Type B pancreatic cell (in vitro differentiated cells): Measurements from ENCODE around the gene SCARF2. TPM values are rescaled to one million over a fixed set of nuclear protein-coding genes. Genes with fewer than 3 reads are reported as not detected.
"Not testable (repeated sequence)": the region's sequence is repeated elsewhere in the genome, so short reads cannot be mapped to it uniquely, and the experiment has no call there.

Experiments used
- DNase-seq: peaks from one replicate; pipeline ENCODE4 v3.0.0; 2021; ENCODE audit warnings: mixed read lengths; ENCODE audit not compliant: unreplicated experiment; ENCODE audit errors: extremely low spot score
- H3K27ac Mint-ChIP-seq: 2 replicates; pipeline ENCODE4 v1.8.0; 2021; ENCODE audit warnings: mild to moderate bottlenecking, mixed read lengths
- H3K27me3 Mint-ChIP-seq: 2 replicates; pipeline ENCODE4 v1.8.0; 2021; ENCODE audit warnings: mixed read lengths
- H3K36me3 Mint-ChIP-seq: 2 replicates; pipeline ENCODE4 v1.8.0; 2021; ENCODE audit warnings: mixed read lengths
- H3K4me1 Mint-ChIP-seq: one replicate; pipeline ENCODE4 v1.8.0; 2021; ENCODE audit warnings: mixed read lengths; ENCODE audit not compliant: unreplicated experiment
- H3K4me3 Mint-ChIP-seq: 2 replicates; pipeline ENCODE4 v1.8.0; 2021; ENCODE audit warnings: mild to moderate bottlenecking, mixed read lengths
- H3K9me3 Mint-ChIP-seq: 2 replicates; pipeline ENCODE4 v1.8.0; 2021; ENCODE audit warnings: mixed read lengths
- CTCF ChIP-seq: fragments of 200-600 bp; sonication (generic); conservative IDR thresholded peaks from 2 replicates; pipeline ENCODE4 v1.5.0; 2021; ENCODE audit warnings: antibody characterized with exemption, mild to moderate bottlenecking
- total RNA-seq: library from RNA; stranded (reverse); gene quantifications from 2 replicates; pipeline ENCODE4 v1.2.1, GENCODE V29; 2021; ENCODE audit warnings: low replicate concordance

SCARF2 gene
- total RNA-seq, 1 donor from 2014 or later, result 21.7 TPM

DNA sequence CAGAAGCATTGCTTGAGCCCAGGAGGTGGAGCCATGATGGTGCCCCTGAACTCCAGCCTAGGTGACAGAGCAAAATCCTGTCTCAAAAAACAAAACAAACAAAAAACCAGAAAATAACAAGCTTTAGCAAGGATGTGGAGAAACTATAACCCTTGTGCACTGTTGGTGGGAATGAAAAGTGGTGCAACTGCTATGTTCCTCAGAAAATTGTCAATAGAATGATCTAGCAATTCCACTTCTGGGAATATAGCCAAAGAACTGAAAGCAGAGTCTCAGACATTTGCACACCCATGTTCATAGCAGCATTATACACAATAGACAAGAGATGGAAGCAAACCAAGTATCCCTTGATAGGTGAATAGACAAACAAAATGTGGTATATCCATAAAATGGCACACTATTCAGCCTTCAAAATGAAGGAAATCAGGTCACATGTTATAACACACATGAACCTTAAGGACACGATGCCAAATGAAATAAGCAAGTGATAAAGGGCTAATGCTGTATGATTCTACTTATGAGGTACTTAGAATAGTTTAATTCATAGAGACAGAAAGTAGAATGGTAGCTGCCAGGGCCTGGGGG lies 42.1 kb upstream of the SCARF2 start:
- peaks cover 16% of the 10 kb centered on the region for H3K9me3 Mint-ChIP-seq

GRCh38 chr22:20478059-20478458 lies 40.4 kb upstream of the SCARF2 start:
- not testable (repeated sequence) for H3K27ac Mint-ChIP-seq, DNase-seq, H3K4me3 Mint-ChIP-seq, H3K27me3 Mint-ChIP-seq, H3K4me1 Mint-ChIP-seq
- H3K36me3 Mint-ChIP-seq, result peaks cover 17% of the 10 kb centered on the region
- peaks cover 12% of the 10 kb centered on the region for H3K9me3 Mint-ChIP-seq

More for the DNA sequence above, 42.1 kb upstream of the SCARF2 start:
- no peak for DNase-seq
- H3K36me3 Mint-ChIP-seq, result peaks cover 23% of the 10 kb centered on the region
- no peaks in the 10 kb centered on the region for H3K27me3 Mint-ChIP-seq
- no peak for TF ChIP-seq CTCF
- no peak overlapping the region for H3K4me3 Mint-ChIP-seq
- H3K27ac Mint-ChIP-seq, result no peak overlapping the region
- no peaks in the 10 kb centered on the region for H3K4me1 Mint-ChIP-seq

GRCh38 chr22:20475569-20475968 lies 37.9 kb upstream of the SCARF2 start:
- not testable (repeated sequence) for DNase-seq, H3K4me1 Mint-ChIP-seq, H3K9me3 Mint-ChIP-seq, H3K27me3 Mint-ChIP-seq, H3K27ac Mint-ChIP-seq, H3K4me3 Mint-ChIP-seq
- peaks cover 26% of the 10 kb centered on the region for H3K36me3 Mint-ChIP-seq

- H3K4me1 Mint-ChIP-seq, result no peaks in the 10 kb centered on the region
- H3K4me3 Mint-ChIP-seq, result no peak overlapping the region
- H3K9me3 Mint-ChIP-seq, result peaks cover 9% of the 10 kb centered on the region
- no peak for TF ChIP-seq CTCF
- H3K27me3 Mint-ChIP-seq, result no peaks in the 10 kb centered on the region
- H3K27ac Mint-ChIP-seq, result no peak overlapping the region
- H3K36me3 Mint-ChIP-seq, result peaks cover 27% of the 10 kb centered on the region
- no peak for DNase-seq
These were observed 37.5 kb upstream of the SCARF2 start for GRCh38 chr22:20475115-20475436.

- H3K4me1 Mint-ChIP-seq, result no peaks in the 10 kb centered on the region
- peaks cover 2% of the 10 kb centered on the region for H3K9me3 Mint-ChIP-seq
- no peak overlapping the region for H3K4me3 Mint-ChIP-seq
- peaks cover 20% of the 10 kb centered on the region for H3K36me3 Mint-ChIP-seq
- H3K27ac Mint-ChIP-seq, result peak overlapping the region; percentile 29
- DNase-seq, result no peak
- TF ChIP-seq CTCF, result no peak
- no peaks in the 10 kb centered on the region for H3K27me3 Mint-ChIP-seq
These were observed 35.2 kb upstream of the SCARF2 start for GRCh38 chr22:20472629-20473442.

GRCh38 chr22:20471126-20471833 lies 33.7 kb upstream of the SCARF2 start:
- H3K27me3 Mint-ChIP-seq, result no peaks in the 10 kb centered on the region
- H3K36me3 Mint-ChIP-seq, result peaks cover 14% of the 10 kb centered on the region
- H3K27ac Mint-ChIP-seq, result no peak overlapping the region
- no peak for DNase-seq
- no peak overlapping the region for H3K4me3 Mint-ChIP-seq
- H3K9me3 Mint-ChIP-seq, result no peaks in the 10 kb centered on the region
- TF ChIP-seq CTCF, result no peak
- no peaks in the 10 kb centered on the region for H3K4me1 Mint-ChIP-seq

DNA sequence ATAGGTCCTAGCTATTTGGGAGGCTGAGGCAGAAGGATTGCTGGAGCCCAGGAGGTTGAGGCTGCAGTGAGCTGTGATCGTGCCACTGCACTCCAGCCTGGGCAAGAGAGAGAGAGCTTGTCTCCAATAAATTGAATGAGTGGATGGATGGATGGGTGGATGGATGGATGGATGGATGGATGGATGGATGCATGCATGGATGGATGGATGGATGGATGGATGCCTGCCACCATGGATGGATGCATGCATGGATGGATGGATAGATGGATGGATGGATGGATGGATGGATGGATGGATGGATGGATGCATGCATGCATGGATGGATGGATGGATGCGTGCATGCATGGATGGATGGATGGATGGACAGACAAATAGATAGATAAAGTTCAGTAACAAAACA lies 32.9 kb upstream of the SCARF2 start:
- H3K27me3 Mint-ChIP-seq, H3K27ac Mint-ChIP-seq, H3K4me1 Mint-ChIP-seq, H3K9me3 Mint-ChIP-seq, H3K4me3 Mint-ChIP-seq, DNase-seq: not testable (repeated sequence)
- peaks cover 17% of the 10 kb centered on the region for H3K36me3 Mint-ChIP-seq
